ENCODE data around the gene ELP4.

DNA sequence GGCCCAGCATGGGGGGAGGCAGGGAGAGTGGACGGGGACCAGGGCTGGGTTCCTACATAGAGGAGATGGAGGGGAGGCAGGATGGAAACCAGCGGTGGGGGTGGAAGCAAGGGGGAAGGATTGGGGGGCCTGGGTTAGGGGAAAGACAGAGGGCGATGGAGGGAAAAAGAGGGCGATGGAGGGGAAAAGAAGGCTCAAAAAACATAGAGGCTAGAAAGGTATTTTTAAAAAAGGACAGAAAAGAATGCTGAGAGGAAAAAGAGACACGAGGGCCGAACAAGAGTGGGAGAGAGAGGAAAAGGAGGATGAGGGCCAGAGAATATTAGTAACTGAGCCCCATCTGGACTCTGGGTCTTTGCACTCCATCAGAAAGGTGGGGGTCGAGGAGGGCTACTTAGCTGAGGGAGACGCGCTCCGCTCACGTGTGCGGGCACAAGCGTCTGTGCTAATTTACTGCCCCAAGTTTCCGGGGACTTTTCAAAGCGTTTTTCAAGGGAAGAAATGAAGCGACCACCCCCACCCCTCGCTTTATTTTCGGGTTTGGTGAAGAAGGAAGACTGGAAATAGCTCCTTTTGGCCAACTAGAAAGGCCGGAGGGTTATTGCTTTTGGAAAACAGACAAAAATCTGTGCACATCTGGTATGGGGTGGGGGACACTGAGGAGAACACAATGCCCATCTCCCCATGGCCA is 287.1 kb downstream of the ELP4 start:
- TF ChIP-seq, protein P1, sequence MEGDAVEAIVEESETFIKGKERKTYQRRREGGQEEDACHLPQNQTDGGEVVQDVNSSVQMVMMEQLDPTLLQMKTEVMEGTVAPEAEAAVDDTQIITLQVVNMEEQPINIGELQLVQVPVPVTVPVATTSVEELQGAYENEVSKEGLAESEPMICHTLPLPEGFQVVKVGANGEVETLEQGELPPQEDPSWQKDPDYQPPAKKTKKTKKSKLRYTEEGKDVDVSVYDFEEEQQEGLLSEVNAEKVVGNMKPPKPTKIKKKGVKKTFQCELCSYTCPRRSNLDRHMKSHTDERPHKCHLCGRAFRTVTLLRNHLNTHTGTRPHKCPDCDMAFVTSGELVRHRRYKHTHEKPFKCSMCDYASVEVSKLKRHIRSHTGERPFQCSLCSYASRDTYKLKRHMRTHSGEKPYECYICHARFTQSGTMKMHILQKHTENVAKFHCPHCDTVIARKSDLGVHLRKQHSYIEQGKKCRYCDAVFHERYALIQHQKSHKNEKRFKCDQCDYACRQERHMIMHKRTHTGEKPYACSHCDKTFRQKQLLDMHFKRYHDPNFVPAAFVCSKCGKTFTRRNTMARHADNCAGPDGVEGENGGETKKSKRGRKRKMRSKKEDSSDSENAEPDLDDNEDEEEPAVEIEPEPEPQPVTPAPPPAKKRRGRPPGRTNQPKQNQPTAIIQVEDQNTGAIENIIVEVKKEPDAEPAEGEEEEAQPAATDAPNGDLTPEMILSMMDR (IDR thresholded peaks at IDR 0.05), result no peak
- TF ChIP-seq REST (IDR thresholded peaks at IDR 0.05; ENCODE audit: insufficient read depth in 1 of 2, low read depth in 2 of 2, low read length in 1 of 2), result no peak
- TF ChIP-seq POLR2AphosphoS5 (IDR thresholded peaks at IDR 0.05; ENCODE audit: low read depth, low read length), result no peak
- no peak for TF ChIP-seq SIN3A (IDR thresholded peaks at IDR 0.05; ENCODE audit: borderline replicate concordance, insufficient read depth, low read depth, low read length)
